Neuronal stem cell (in vitro differentiated cells): Measurements from ENCODE around the gene GATAD2B.

Experiments used
- DNase-seq: peaks from one replicate; pipeline ENCODE4 v3.0.0-alpha.2; 2013; ENCODE audit warnings: low spot score
- H2AFZ ChIP-seq: one replicate; pipeline ENCODE4 v1.6.1; 2013; ENCODE audit warnings: mild to moderate bottlenecking, low read length, inconsistent platforms
- H2AK5ac ChIP-seq: 2 replicates; pipeline ENCODE4 v1.6.1; 2013; ENCODE audit warnings: low read depth, mild to moderate bottlenecking, inconsistent platforms, low read length, moderate library complexity, mixed read lengths
- H2BK120ac ChIP-seq: 2 replicates; pipeline ENCODE4 v1.6.1; 2013; ENCODE audit warnings: low read depth, mild to moderate bottlenecking, inconsistent platforms, low read length, moderate library complexity, mixed read lengths
- H2BK12ac ChIP-seq: one replicate; pipeline ENCODE4 v1.6.1; 2013; ENCODE audit warnings: low read length, inconsistent platforms
- H2BK15ac ChIP-seq: 2 replicates; pipeline ENCODE4 v1.6.1; 2013; ENCODE audit warnings: mild to moderate bottlenecking, low read length, inconsistent platforms, mixed read lengths
- H2BK5ac ChIP-seq: one replicate; pipeline ENCODE4 v1.6.1; 2013; ENCODE audit warnings: inconsistent platforms, mild to moderate bottlenecking, low read length, moderate library complexity
- H3K14ac ChIP-seq: one replicate; pipeline ENCODE4 v1.6.1; 2013; ENCODE audit warnings: low read length, inconsistent platforms
- H3K18ac ChIP-seq: 2 replicates; pipeline ENCODE4 v1.6.1; 2013; ENCODE audit warnings: low read length, inconsistent platforms
- H3K23ac ChIP-seq: 2 replicates; pipeline ENCODE4 v1.6.1; 2013; ENCODE audit warnings: low read depth, mild to moderate bottlenecking, mixed read lengths, low read length, inconsistent platforms; ENCODE audit not compliant: poor library complexity
- H3K27ac ChIP-seq: replicated peaks from 3 replicates; pipeline ENCODE4 v1.5.1; 2013; ENCODE audit warnings: low read length, inconsistent platforms
- H3K27me3 ChIP-seq, 3 experiments: 2 replicates each; pipeline ENCODE4 v1.6.1; 2013; ENCODE audit warnings: low read length in 3 of 3, mild to moderate bottlenecking in 2 of 3, inconsistent platforms in 1 of 3, low read depth in 1 of 3, mixed read lengths in 1 of 3, moderate library complexity in 1 of 3; ENCODE audit not compliant: control insufficient read depth in 3 of 3, insufficient read depth in 3 of 3
- H3K36me3 ChIP-seq, 2 donors: replicated peaks in 1 of 2; 2 replicates each; pipeline ENCODE4 v1.6.1; 2013; ENCODE audit warnings: low read length in 2 of 2; ENCODE audit not compliant: control insufficient read depth in 2 of 2, insufficient read depth in 2 of 2
- H3K4ac ChIP-seq: 2 replicates; pipeline ENCODE4 v1.6.1; 2013; ENCODE audit warnings: inconsistent platforms, mild to moderate bottlenecking, low read length, moderate library complexity
- H3K4me1 ChIP-seq, 2 donors: 1 replicate in 1 of 2; 2 replicates in 1 of 2; pipeline ENCODE4 v1.6.1; 2013; ENCODE audit warnings: low read length in 2 of 2, low read depth in 1 of 2; ENCODE audit not compliant: control insufficient read depth in 2 of 2, insufficient read depth in 1 of 2
- H3K4me2 ChIP-seq: one replicate; pipeline ENCODE4 v1.6.1; 2013; ENCODE audit warnings: mild to moderate bottlenecking, low read length, inconsistent platforms; ENCODE audit not compliant: insufficient read depth, poor library complexity, severe bottlenecking
- H3K4me3 ChIP-seq, 2 donors: 2 replicates each; pipeline ENCODE4 v1.5.1; 2013; ENCODE audit warnings: low read length in 2 of 2, mild to moderate bottlenecking in 2 of 2, inconsistent platforms in 1 of 2, moderate library complexity in 1 of 2
- H3K79me1 ChIP-seq: one replicate; pipeline ENCODE4 v1.6.1; 2013; ENCODE audit warnings: low read depth, mild to moderate bottlenecking, inconsistent platforms, low read length, moderate library complexity
- H3K9ac ChIP-seq: one replicate; pipeline ENCODE4 v1.6.1; 2013; ENCODE audit warnings: mild to moderate bottlenecking, low read depth, low read length, inconsistent platforms; ENCODE audit not compliant: poor library complexity
- H3K9me3 ChIP-seq, 2 donors: replicated peaks in 1 of 2; 2 replicates each; pipeline versions ENCODE3 to v1.6.1; 2013; ENCODE audit warnings: low read length in 2 of 2, mild to moderate bottlenecking in 2 of 2, inconsistent platforms in 1 of 2, low read depth in 1 of 2, mixed read lengths in 1 of 2, moderate library complexity in 1 of 2; ENCODE audit not compliant: control insufficient read depth in 2 of 2, insufficient read depth in 1 of 2
- H4K8ac ChIP-seq: one replicate; pipeline ENCODE4 v1.6.1; 2013; ENCODE audit warnings: low read depth, mild to moderate bottlenecking, inconsistent platforms, low read length, moderate library complexity
- H4K91ac ChIP-seq: one replicate; pipeline ENCODE4 v1.6.1; 2013; ENCODE audit warnings: low read length, low read depth, mild to moderate bottlenecking, inconsistent platforms; ENCODE audit not compliant: poor library complexity
- WGBS, 2 donors: extraction: QIAGEN DNeasy Blood & Tissue Kit; methylation state at CpG; one replicate each; pipeline ENCODE4 v1.1.7; 2013; ENCODE audit warnings: missing lambda C conversion rate in 2 of 2, mixed read lengths in 1 of 2; ENCODE audit not compliant: insufficient read length in 2 of 2, insufficient replicate concordance in 1 of 2; ENCODE audit errors: extremely low coverage in 2 of 2; 5-methylcytosine and 5-hydroxymethylcytosine counted together

Gene GATAD2B

GRCh38 chr1:153945131-153945794, 22.5 kb upstream of the GATAD2B start:
- Histone ChIP-seq H2AK5ac (peak overlapping the region; percentile 64), H4K91ac (no peak overlapping the region), H3K18ac (peak overlapping the region; percentile 88), H3K36me3 (peaks cover 12 to 77% of the 10 kb centered on the region in 2 donors), H3K23ac (no peak overlapping the region), H2AFZ (peak overlapping the region; percentile 89), H3K4me1 (peaks cover 7 to 13% of the 10 kb centered on the region in 2 donors), H2BK5ac (no peak overlapping the region), H4K8ac (no peak overlapping the region), H3K27me3 (peaks cover 0 to 3% (median 0%) of the 10 kb centered on the region in 3 experiments), H3K14ac (no peak overlapping the region), H3K27ac (no peak overlapping the region), H2BK120ac (no peak overlapping the region), H3K4me3 (peak overlapping the region; percentile 89 to 94), H3K79me1 (peaks cover 4% of the 10 kb centered on the region), H2BK12ac (no peak overlapping the region), H3K4ac (no peak overlapping the region), H3K4me2 (peak overlapping the region; percentile 99), H3K9ac (no peak overlapping the region), H2BK15ac (no peak overlapping the region), H3K9me3 (no peaks in the 10 kb centered on the region)
- no peak for DNase-seq
- no CpG with 5 or more reads among the region's 12 CpGs for WGBS, 2 donors

GRCh38 chr1:153944827-153945117, 22.0 kb upstream of the GATAD2B start:
- peaks cover 7 to 13% of the 10 kb centered on the region in 2 donors for H3K4me1 ChIP-seq
- no peak overlapping the region for H3K9ac ChIP-seq
- peak overlapping the region in 1 of 2 donors; percentile 89 for H3K4me3 ChIP-seq
- no peak overlapping the region for H2BK15ac ChIP-seq
- H4K8ac ChIP-seq: no peak overlapping the region
- H2BK120ac ChIP-seq: no peak overlapping the region
- no peak overlapping the region for H2AK5ac ChIP-seq
- H3K23ac ChIP-seq: no peak overlapping the region
- H3K27me3 ChIP-seq: peaks cover 0 to 3% (median 0%) of the 10 kb centered on the region in 3 experiments
- no peak overlapping the region for H4K91ac ChIP-seq
- no peak for DNase-seq
- H2BK12ac ChIP-seq: no peak overlapping the region
- no peak overlapping the region for H3K4me2 ChIP-seq
- H2BK5ac ChIP-seq: no peak overlapping the region
- H3K27ac ChIP-seq: no peak overlapping the region
- no peak overlapping the region for H3K4ac ChIP-seq
- no peaks in the 10 kb centered on the region for H3K9me3 ChIP-seq
- no CpG with 5 or more reads among the region's 3 CpGs for WGBS, 2 donors
- peaks cover 4% of the 10 kb centered on the region for H3K79me1 ChIP-seq
- no peak overlapping the region for H3K14ac ChIP-seq
- H3K36me3 ChIP-seq: peaks cover 10 to 77% of the 10 kb centered on the region in 2 donors
- H3K18ac ChIP-seq: no peak overlapping the region
- no peak overlapping the region for H2AFZ ChIP-seq

DNA sequence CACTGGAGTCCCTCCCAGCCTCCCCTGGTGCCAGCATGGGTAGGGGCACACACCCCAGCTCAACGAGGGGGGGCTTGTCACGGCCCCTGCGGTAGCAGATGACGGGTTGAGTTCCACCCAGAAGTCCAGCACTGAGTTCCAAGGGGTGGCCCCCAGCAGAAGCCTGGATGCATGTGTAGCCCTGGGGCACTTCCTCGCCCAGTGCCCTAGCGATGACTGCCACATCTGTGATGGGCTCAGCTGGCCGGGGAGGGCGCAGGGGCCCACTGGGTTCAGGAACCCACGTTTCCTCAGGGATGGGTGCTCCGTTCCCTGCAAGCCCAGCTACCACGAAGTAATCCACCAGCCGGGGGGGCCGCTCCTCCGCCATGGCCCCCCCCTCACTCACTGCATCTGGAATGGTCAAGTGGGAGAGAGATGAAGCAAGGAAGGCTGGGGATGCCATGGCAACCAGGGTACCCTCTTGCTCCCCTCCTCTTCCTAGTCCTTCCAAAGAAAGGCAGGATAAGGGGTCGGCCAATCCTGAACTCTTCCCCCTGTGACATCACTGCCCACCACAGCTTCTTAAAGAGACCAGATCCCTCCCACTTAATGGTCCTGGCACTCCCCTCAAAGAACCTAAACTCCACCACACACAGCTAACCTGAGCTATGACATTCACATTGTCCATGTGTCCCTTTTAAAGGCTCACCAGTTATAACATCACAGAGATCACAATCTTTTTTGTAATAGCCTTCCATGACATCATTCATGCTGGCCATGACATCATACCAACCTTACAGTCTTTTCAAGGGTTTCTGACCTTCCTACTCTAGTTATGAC, 21.4 kb upstream of the GATAD2B start:
- Histone ChIP-seq H3K4me3 (peak overlapping the region; percentile 13 to 89), H3K27me3 (peaks cover 0 to 3% (median 0%) of the 10 kb centered on the region in 3 experiments), H2AFZ (no peak overlapping the region), H2BK15ac (no peak overlapping the region), H3K79me1 (peaks cover 4% of the 10 kb centered on the region), H3K23ac (no peak overlapping the region), H3K14ac (no peak overlapping the region), H3K4ac (no peak overlapping the region), H3K27ac (no peak overlapping the region), H3K4me2 (no peak overlapping the region), H3K9ac (peak overlapping the region; percentile 52), H4K91ac (no peak overlapping the region), H2AK5ac (no peak overlapping the region), H2BK12ac (no peak overlapping the region), H3K9me3 (no peaks in the 10 kb centered on the region), H3K36me3 (peaks cover 10 to 78% of the 10 kb centered on the region in 2 donors), H3K4me1 (peaks cover 7 to 13% of the 10 kb centered on the region in 2 donors), H2BK5ac (no peak overlapping the region), H2BK120ac (no peak overlapping the region), H4K8ac (no peak overlapping the region), H3K18ac (no peak overlapping the region)
- no peak for DNase-seq
- no CpG with 5 or more reads among the region's 15 CpGs for WGBS, 2 donors
